Natural killer cell (primary cell): Measurements from ENCODE around the gene TUBB. TPM values are rescaled to one million over a fixed set of nuclear protein-coding genes. Genes with fewer than 3 reads are reported as not detected.

ENCODE experiments used
- ATAC-seq, 3 donors: fragments of 150-1000 bp in 2 of 3; fragments of 200-7000 bp in 1 of 3; cut with Tn5 transposase; 1 replicate in 1 of 3; 2 replicates in 2 of 3; pipeline ENCODE4 v1.10.0; 2021; ENCODE audit warnings: mild to moderate bottlenecking in 2 of 3, moderate library complexity in 2 of 3
- DNase-seq, 2 donors: peaks; one replicate each; pipeline versions ENCODE4 v3.0.0 to v3.0.0-alpha.2; 2013 to 2021; ENCODE audit warnings: mixed read lengths in 1 of 2
- H3K27ac ChIP-seq: one replicate; pipeline ENCODE4 v1.5.1; 2013; ENCODE audit warnings: mild to moderate bottlenecking, low read length
- H3K27me3 ChIP-seq: one replicate; pipeline ENCODE4 v1.6.1; 2013; ENCODE audit warnings: low read length; ENCODE audit not compliant: control insufficient read depth, insufficient read depth
- H3K36me3 ChIP-seq: one replicate; pipeline ENCODE4 v1.6.1; 2013; ENCODE audit warnings: low read length; ENCODE audit not compliant: control insufficient read depth, insufficient read depth
- H3K4me1 ChIP-seq: one replicate; pipeline ENCODE4 v1.6.1; 2013; ENCODE audit warnings: low read length; ENCODE audit not compliant: control insufficient read depth, insufficient read depth
- H3K4me3 ChIP-seq: one replicate; pipeline ENCODE4 v1.5.1; 2013; ENCODE audit warnings: low read length
- H3K9me3 ChIP-seq: one replicate; pipeline ENCODE4 v1.6.1; 2013; ENCODE audit warnings: low read length; ENCODE audit not compliant: control insufficient read depth, insufficient read depth
- H3K27ac Mint-ChIP-seq, 2 donors: one replicate each; pipeline ENCODE4 v1.8.0; 2022; ENCODE audit warnings: mild to moderate bottlenecking in 2 of 2, mixed read lengths in 2 of 2, moderate library complexity in 1 of 2
- H3K27me3 Mint-ChIP-seq, 2 donors: one replicate each; pipeline ENCODE4 v1.8.0; 2022; ENCODE audit warnings: low read depth in 2 of 2, mixed read lengths in 2 of 2
- H3K36me3 Mint-ChIP-seq: one replicate; pipeline ENCODE4 v1.8.0; 2022; ENCODE audit warnings: mixed read lengths
- H3K4me1 Mint-ChIP-seq, 2 donors: one replicate each; pipeline ENCODE4 v1.8.0; 2022; ENCODE audit warnings: mixed read lengths in 2 of 2
- H3K4me3 Mint-ChIP-seq: one replicate; pipeline ENCODE4 v1.8.0; 2022; ENCODE audit warnings: mild to moderate bottlenecking, moderate library complexity, mixed read lengths
- H3K9me3 Mint-ChIP-seq, 2 donors: one replicate each; pipeline ENCODE4 v1.8.0; 2022; ENCODE audit warnings: mixed read lengths in 2 of 2
- CTCF ChIP-seq: fragments of 200-600 bp; IDR thresholded peaks from one replicate; pipeline ENCODE4 v1.8.0; 2022; ENCODE audit warnings: antibody characterized with exemption
- WGBS: methylation state at CpG from one replicate; pipeline ENCODE4 v1.1.7; 2013; ENCODE audit warnings: missing lambda C conversion rate; ENCODE audit not compliant: insufficient coverage; 5-methylcytosine and 5-hydroxymethylcytosine counted together
- intact Hi-C: fragments of 100-400 bp; cut with micrococcal nuclease; formaldehyde crosslinking; loops from one replicate; pipeline ENCODE4 v1.14.2; 2022
- total RNA-seq, 4 donors: library from RNA; stranded (reverse); fragments of 120-200 nt in 1 of 4; gene quantifications; one replicate each; pipeline versions ENCODE4 v1.2.3 to v1.2.4, GENCODE V29; 2013 to 2022

Gene TUBB
- total RNA-seq, 3 donors from 2014 or later (not counting 1 experiment from before 2014, with no cell fraction given) = 121 to 168 (median 127) TPM

GRCh38 chr6:30768634-30769087 is 48.5 kb downstream of the TUBB start:
- peak overlapping the region in 1 of 2 donors; percentile 68 for H3K27ac Mint-ChIP-seq
- H3K27me3 Mint-ChIP-seq = peaks cover 9 to 17% of the 10 kb centered on the region in 2 donors
- 95% methylated on average over 4 of the region's 4 CpGs for WGBS
- no peaks in the 10 kb centered on the region for H3K36me3 Mint-ChIP-seq
- intact Hi-C loops = no loop called here
- peak overlapping the region; percentile 49 for H3K4me3 Mint-ChIP-seq
- no peaks in the 10 kb centered on the region for H3K27me3 ChIP-seq
- no peak overlapping the region for H3K4me3 ChIP-seq
- no peaks in the 10 kb centered on the region for H3K9me3 Mint-ChIP-seq
- DNase-seq (no peak), ATAC-seq (peak in 1 of 3 donors; percentile 28)
- H3K36me3 ChIP-seq = no peaks in the 10 kb centered on the region
- peaks cover 36 to 40% of the 10 kb centered on the region in 2 donors for H3K4me1 Mint-ChIP-seq
- H3K27ac ChIP-seq = no peak overlapping the region
- H3K4me1 ChIP-seq = peaks cover 15% of the 10 kb centered on the region
- no peaks in the 10 kb centered on the region for H3K9me3 ChIP-seq
- no peak for TF ChIP-seq CTCF

DNA sequence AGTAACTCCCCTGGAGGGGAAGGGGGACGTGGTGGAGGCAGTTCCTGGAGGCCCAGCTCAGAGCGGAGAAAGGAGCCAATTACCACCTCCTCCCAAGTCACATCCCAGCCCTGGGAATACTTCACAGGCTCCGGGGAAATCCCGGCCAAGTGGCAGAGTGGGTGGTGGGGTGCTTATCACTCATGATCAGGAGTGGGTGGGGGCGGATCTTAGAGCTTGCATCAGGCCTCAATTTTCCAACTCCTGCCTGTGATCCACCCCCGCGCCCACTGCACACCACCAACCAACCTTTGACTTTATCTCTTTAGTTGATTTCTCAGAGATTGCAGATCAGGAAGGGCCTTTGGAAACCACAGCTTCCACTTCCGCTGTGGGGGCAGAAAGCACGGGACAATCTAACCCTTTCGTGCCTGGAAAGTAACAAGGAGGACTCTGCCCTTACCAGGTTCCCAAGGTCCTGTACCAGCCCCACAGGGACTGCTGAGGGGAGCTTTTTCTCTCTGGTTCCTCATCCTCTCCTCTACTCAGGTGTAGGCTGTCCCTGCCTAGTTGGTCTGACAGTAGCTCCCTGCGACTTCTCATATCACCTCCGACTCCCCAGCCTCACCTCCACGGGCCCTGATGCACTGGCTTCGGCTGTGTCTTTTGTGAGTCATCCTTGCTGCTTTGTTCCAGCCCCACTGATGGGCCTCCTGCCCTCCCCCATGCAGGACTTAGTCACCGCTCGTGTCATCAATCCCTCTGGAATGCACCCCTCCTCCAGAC is 49.1 kb downstream of the TUBB start:
- no peak for TF ChIP-seq CTCF
- DNase-seq (peak; percentile 22 to 62), ATAC-seq (peak; percentile 33 to 85 (median 57))
- Mint-ChIP-seq H3K27ac (peak overlapping the region in 1 of 2 donors; percentile 68), H3K27me3 (peaks cover 3 to 10% of the 10 kb centered on the region in 2 donors), H3K4me1 (peaks cover 30 to 34% of the 10 kb centered on the region in 2 donors), H3K9me3 (no peaks in the 10 kb centered on the region), H3K4me3 (peak overlapping the region; percentile 64), H3K36me3 (no peaks in the 10 kb centered on the region)
- Histone ChIP-seq H3K27me3 (no peaks in the 10 kb centered on the region), H3K27ac (no peak overlapping the region), H3K36me3 (no peaks in the 10 kb centered on the region), H3K4me1 (peaks cover 15% of the 10 kb centered on the region), H3K9me3 (no peaks in the 10 kb centered on the region), H3K4me3 (no peak overlapping the region)
- WGBS = 22% methylated on average over 11 of the region's 16 CpGs
- intact Hi-C loops = no loop called here

DNA sequence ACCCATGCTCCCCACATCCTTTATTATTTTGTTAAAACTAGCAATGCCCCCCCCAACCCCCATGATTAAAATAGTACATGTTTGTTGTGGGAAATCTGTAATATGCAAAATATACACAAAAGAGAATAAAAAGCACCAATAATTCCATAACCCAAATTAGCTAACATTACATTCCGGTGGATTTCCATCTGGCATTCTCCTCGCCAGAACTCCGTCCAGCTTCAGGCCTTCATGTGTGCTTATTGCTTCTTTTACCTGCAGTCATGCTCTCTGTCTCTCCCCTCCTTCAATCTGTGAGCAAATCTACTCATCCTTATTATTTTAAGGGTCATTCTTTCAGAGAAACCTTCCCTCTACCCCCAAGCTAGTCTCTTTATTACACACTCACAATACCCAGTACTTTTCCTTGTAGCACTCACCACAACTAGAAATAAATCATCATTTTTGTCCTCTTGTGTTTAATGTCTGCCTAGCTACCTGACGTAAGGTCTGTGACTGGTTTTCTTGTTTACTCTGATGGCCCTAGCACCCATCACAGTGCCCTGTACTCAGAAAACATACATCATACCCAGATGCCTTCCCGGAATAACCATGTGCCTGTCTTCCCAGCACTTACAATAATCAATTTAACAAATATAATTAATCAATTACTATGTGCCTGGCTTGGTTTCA is 49.8 kb downstream of the TUBB start:
- intact Hi-C loops = no loop called here
- peaks cover 15% of the 10 kb centered on the region for H3K4me1 ChIP-seq
- H3K27me3 Mint-ChIP-seq = peaks cover 0 to 3% of the 10 kb centered on the region in 2 donors
- peaks cover 30 to 32% of the 10 kb centered on the region in 2 donors for H3K4me1 Mint-ChIP-seq
- ATAC-seq (no peak), DNase-seq (no peak)
- no peak overlapping the region for H3K27ac ChIP-seq
- no peak overlapping the region for H3K4me3 ChIP-seq
- no peaks in the 10 kb centered on the region for H3K36me3 Mint-ChIP-seq
- TF ChIP-seq CTCF = no peak
- WGBS = 93% methylated on average over 5 of the region's 5 CpGs
- no peaks in the 10 kb centered on the region for H3K27me3 ChIP-seq
- H3K27ac Mint-ChIP-seq = peak overlapping the region in 1 of 2 donors; percentile 68
- H3K9me3 Mint-ChIP-seq = no peaks in the 10 kb centered on the region
- H3K9me3 ChIP-seq = no peaks in the 10 kb centered on the region
- peak overlapping the region; percentile 64 for H3K4me3 Mint-ChIP-seq
- no peaks in the 10 kb centered on the region for H3K36me3 ChIP-seq
